ENCODE data around the gene RNU4-1. TPM values are rescaled to one million over a fixed set of nuclear protein-coding genes. Genes with fewer than 3 reads are reported as not detected.

Gene RNU4-1
- total RNA-seq, 1 experiment from 2014 or later: 1,565 TPM

DNA sequence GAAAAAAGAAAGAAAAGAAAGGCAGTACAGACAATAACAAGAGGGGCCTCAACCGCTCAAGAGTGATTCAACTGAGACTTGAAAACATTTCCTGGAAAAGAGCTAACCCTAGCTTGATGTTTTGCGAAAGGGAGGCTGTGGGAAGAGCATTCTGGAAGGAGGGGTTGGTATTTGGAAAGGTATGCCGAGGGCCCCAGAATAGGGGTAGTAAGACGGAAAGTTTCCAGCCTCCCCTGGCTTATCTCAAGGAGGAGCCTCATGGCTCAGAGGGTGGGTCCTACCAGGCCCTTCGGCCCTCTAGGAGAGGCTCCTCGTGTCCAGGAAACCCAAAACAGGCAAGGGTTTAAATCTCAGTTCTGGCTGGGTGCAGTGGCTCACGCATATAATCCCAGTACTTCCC lies 9.7 kb downstream of the RNU4-1 start:
- no peaks in the 10 kb centered on the region for H3K4me1 ChIP-seq (ENCODE audit: control insufficient read depth, insufficient read depth, low read length)
- ChIA-PET POLR2A (no interaction called here), CTCF (interaction anchor here (0.7 kb wide), 1 partner anchor 18 kb away, joined by 3 read pairs; the partner anchor contains the start of gene PXN)
- TF ChIP-seq, protein P1, sequence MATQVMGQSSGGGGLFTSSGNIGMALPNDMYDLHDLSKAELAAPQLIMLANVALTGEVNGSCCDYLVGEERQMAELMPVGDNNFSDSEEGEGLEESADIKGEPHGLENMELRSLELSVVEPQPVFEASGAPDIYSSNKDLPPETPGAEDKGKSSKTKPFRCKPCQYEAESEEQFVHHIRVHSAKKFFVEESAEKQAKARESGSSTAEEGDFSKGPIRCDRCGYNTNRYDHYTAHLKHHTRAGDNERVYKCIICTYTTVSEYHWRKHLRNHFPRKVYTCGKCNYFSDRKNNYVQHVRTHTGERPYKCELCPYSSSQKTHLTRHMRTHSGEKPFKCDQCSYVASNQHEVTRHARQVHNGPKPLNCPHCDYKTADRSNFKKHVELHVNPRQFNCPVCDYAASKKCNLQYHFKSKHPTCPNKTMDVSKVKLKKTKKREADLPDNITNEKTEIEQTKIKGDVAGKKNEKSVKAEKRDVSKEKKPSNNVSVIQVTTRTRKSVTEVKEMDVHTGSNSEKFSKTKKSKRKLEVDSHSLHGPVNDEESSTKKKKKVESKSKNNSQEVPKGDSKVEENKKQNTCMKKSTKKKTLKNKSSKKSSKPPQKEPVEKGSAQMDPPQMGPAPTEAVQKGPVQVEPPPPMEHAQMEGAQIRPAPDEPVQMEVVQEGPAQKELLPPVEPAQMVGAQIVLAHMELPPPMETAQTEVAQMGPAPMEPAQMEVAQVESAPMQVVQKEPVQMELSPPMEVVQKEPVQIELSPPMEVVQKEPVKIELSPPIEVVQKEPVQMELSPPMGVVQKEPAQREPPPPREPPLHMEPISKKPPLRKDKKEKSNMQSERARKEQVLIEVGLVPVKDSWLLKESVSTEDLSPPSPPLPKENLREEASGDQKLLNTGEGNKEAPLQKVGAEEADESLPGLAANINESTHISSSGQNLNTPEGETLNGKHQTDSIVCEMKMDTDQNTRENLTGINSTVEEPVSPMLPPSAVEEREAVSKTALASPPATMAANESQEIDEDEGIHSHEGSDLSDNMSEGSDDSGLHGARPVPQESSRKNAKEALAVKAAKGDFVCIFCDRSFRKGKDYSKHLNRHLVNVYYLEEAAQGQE (IDR thresholded peaks at IDR 0.05; ENCODE audit: insufficient read depth in 1 of 2, low read depth in 2 of 2, low read length in 1 of 2): no peak
- no peak for TF ChIP-seq CTCF (IDR thresholded peaks at IDR 0.05)
- TF ChIP-seq SIN3A (IDR thresholded peaks at IDR 0.05; ENCODE audit: borderline replicate concordance, insufficient read depth, low read depth, low read length): no peak
- no peak for TF ChIP-seq TCF7L2 (IDR thresholded peaks at IDR 0.05; ENCODE audit: low read depth, low read length)
- H3K9me3 ChIP-seq (ENCODE audit: control insufficient read depth, insufficient read depth, low read depth, low read length): no peaks in the 10 kb centered on the region
- in situ Hi-C loops (cut with HindIII; ENCODE audit: low pct_unique_long_range_greater_than_20kb, low sequenced_read_pairs) (no loop called here), intact Hi-C loops (cut with micrococcal nuclease; ENCODE audit: unreplicated experiment) (no loop called here)
- DNase-seq (ENCODE audit: low read depth, low spot score): no peak
- no peaks in the 10 kb centered on the region for H3K36me3 ChIP-seq (ENCODE audit: control insufficient read depth, insufficient read depth, low read length)
- no TSS peak for BruUV-seq (replicated peaks)
- no peak overlapping the region for H3K4me3 ChIP-seq (ENCODE audit: low read depth in 2 of 2, low read length in 2 of 2)
- no peaks in the 10 kb centered on the region for H3K27me3 ChIP-seq (ENCODE audit: control insufficient read depth, insufficient read depth, low read length)
- H3K27ac ChIP-seq (ENCODE audit: low read length): no peak overlapping the region
- ATAC-seq: no peak

- H3K9me3 ChIP-seq (ENCODE audit: control insufficient read depth, insufficient read depth, low read depth, low read length): no peaks in the 10 kb centered on the region
- no peak for DNase-seq (ENCODE audit: low read depth, low spot score)
- no TSS peak for BruUV-seq (replicated peaks)
- in situ Hi-C loops (cut with HindIII; ENCODE audit: low pct_unique_long_range_greater_than_20kb, low sequenced_read_pairs) (no loop called here), intact Hi-C loops (cut with micrococcal nuclease; ENCODE audit: unreplicated experiment) (no loop called here)
- H3K36me3 ChIP-seq (ENCODE audit: control insufficient read depth, insufficient read depth, low read length): no peaks in the 10 kb centered on the region
- CTCF ChIA-PET: no interaction called here
- H3K4me1 ChIP-seq (ENCODE audit: control insufficient read depth, insufficient read depth, low read length): no peaks in the 10 kb centered on the region
- ATAC-seq: no peak
- POLR2A ChIA-PET: interaction anchor here (0.6 kb wide), 1 partner anchor 56 kb away, joined by 3 read pairs; no protein-coding TSS in a partner anchor
- H3K4me3 ChIP-seq (ENCODE audit: low read depth in 2 of 2, low read length in 2 of 2): no peak overlapping the region
- TF ChIP-seq CTCF (IDR thresholded peaks at IDR 0.05): no peak
- no peak for TF ChIP-seq TCF7L2 (IDR thresholded peaks at IDR 0.05; ENCODE audit: low read depth, low read length)
- no peak for TF ChIP-seq POLR2AphosphoS5 (IDR thresholded peaks at IDR 0.05; ENCODE audit: low read depth, low read length)
- TF ChIP-seq, protein P1 (IDR thresholded peaks at IDR 0.05; ENCODE audit: insufficient read depth in 1 of 2, low read depth in 2 of 2, low read length in 1 of 2): no peak
- no peak for TF ChIP-seq SIN3A (IDR thresholded peaks at IDR 0.05; ENCODE audit: borderline replicate concordance, insufficient read depth, low read depth, low read length)
- H3K27ac ChIP-seq (ENCODE audit: low read length): no peak overlapping the region
- no peaks in the 10 kb centered on the region for H3K27me3 ChIP-seq (ENCODE audit: control insufficient read depth, insufficient read depth, low read length)
These were observed 14.6 kb downstream of the RNU4-1 start for GRCh38 chr12:120278137-120279069.

All from Panc1 (cell line).